Measurements from ENCODE around the gene JMJD8.

Gene JMJD8

GRCh38 chr16:724188-725040 lies 40.3 kb upstream of the JMJD8 start:
- in situ Hi-C loops (cut with HindIII; ENCODE audit: low pct_ligation_motif_present, low pct_unique_long_range_greater_than_20kb, low sequenced_read_pairs): no loop called here
- no peak for DNase-seq

- in situ Hi-C loops (cut with HindIII; ENCODE audit: low pct_ligation_motif_present, low pct_unique_long_range_greater_than_20kb, low sequenced_read_pairs): no loop called here
- DNase-seq: no peak
These were observed 39.6 kb upstream of the JMJD8 start for GRCh38 chr16:723695-724094.

GRCh38 chr16:722835-723633 lies 38.9 kb upstream of the JMJD8 start:
- in situ Hi-C loops (cut with HindIII; ENCODE audit: low pct_ligation_motif_present, low pct_unique_long_range_greater_than_20kb, low sequenced_read_pairs): no loop called here
- no peak for DNase-seq

GRCh38 chr16:721765-722540 lies 37.8 kb upstream of the JMJD8 start:
- in situ Hi-C loops (cut with HindIII; ENCODE audit: low pct_ligation_motif_present, low pct_unique_long_range_greater_than_20kb, low sequenced_read_pairs): no loop called here
- no peak for DNase-seq

GRCh38 chr16:720990-721764 lies 37.0 kb upstream of the JMJD8 start, which contains the start of gene ANTKMT:
Gene ANTKMT (plus strand): TSS chr16:721146. CDS start chr16:721275, 129 bp downstream.
- peak; percentile 91 for DNase-seq
- in situ Hi-C loops (cut with HindIII; ENCODE audit: low pct_ligation_motif_present, low pct_unique_long_range_greater_than_20kb, low sequenced_read_pairs): no loop called here

GRCh38 chr16:720447-720989 lies 36.4 kb upstream of the JMJD8 start:
- in situ Hi-C loops (cut with HindIII; ENCODE audit: low pct_ligation_motif_present, low pct_unique_long_range_greater_than_20kb, low sequenced_read_pairs): no loop called here
- DNase-seq: peak; percentile 93

- in situ Hi-C loops (cut with HindIII; ENCODE audit: low pct_ligation_motif_present, low pct_unique_long_range_greater_than_20kb, low sequenced_read_pairs): no loop called here
- DNase-seq: peak; percentile 72
These were observed 35.8 kb upstream of the JMJD8 start for GRCh38 chr16:719815-720446.

- in situ Hi-C loops (cut with HindIII; ENCODE audit: low pct_ligation_motif_present, low pct_unique_long_range_greater_than_20kb, low sequenced_read_pairs): no loop called here
These were observed 34.8 kb upstream of the JMJD8 start for GRCh38 chr16:718922-719321.

GRCh38 chr16:718389-718788 lies 34.3 kb upstream of the JMJD8 start:
- DNase-seq: no peak
- in situ Hi-C loops (cut with HindIII; ENCODE audit: low pct_ligation_motif_present, low pct_unique_long_range_greater_than_20kb, low sequenced_read_pairs): no loop called here

More at GRCh38 chr16:718922-719321, 34.8 kb upstream of the JMJD8 start:
- DNase-seq: no peak

- no peak for DNase-seq
- in situ Hi-C loops (cut with HindIII; ENCODE audit: low pct_ligation_motif_present, low pct_unique_long_range_greater_than_20kb, low sequenced_read_pairs): no loop called here
These were observed 33.5 kb upstream of the JMJD8 start for GRCh38 chr16:717450-718245.

GRCh38 chr16:716768-717325 lies 32.7 kb upstream of the JMJD8 start:
- in situ Hi-C loops (cut with HindIII; ENCODE audit: low pct_ligation_motif_present, low pct_unique_long_range_greater_than_20kb, low sequenced_read_pairs): no loop called here

GRCh38 chr16:716200-716568 lies 32.0 kb upstream of the JMJD8 start:
- DNase-seq: peak; percentile 72
- in situ Hi-C loops (cut with HindIII; ENCODE audit: low pct_ligation_motif_present, low pct_unique_long_range_greater_than_20kb, low sequenced_read_pairs): no loop called here

More at GRCh38 chr16:716768-717325, 32.7 kb upstream of the JMJD8 start:
- no peak for DNase-seq

- in situ Hi-C loops (cut with HindIII; ENCODE audit: low pct_ligation_motif_present, low pct_unique_long_range_greater_than_20kb, low sequenced_read_pairs): no loop called here
- DNase-seq: peak; percentile 68
These were observed 31.5 kb upstream of the JMJD8 start for GRCh38 chr16:715477-716199.

GRCh38 chr16:714558-715476 lies 30.7 kb upstream of the JMJD8 start, which contains the start of gene METRN:
Gene METRN (plus strand): TSS chr16:715118. CDS start chr16:715290, 172 bp downstream.
- peak; percentile 96 for DNase-seq
- in situ Hi-C loops (cut with HindIII; ENCODE audit: low pct_ligation_motif_present, low pct_unique_long_range_greater_than_20kb, low sequenced_read_pairs): no loop called here

- peak; percentile 69 for DNase-seq
- in situ Hi-C loops (cut with HindIII; ENCODE audit: low pct_ligation_motif_present, low pct_unique_long_range_greater_than_20kb, low sequenced_read_pairs): no loop called here
These were observed 29.9 kb upstream of the JMJD8 start for GRCh38 chr16:714079-714478.

All from ACHN (cell line).